Renal cortex interstitium (tissue), 11 donors: ENCODE results near the gene WFIKKN2. TPM values are rescaled to one million over a fixed set of nuclear protein-coding genes. Genes with fewer than 3 reads are reported as not detected.
"Not testable (repeated sequence)": the region's sequence is repeated elsewhere in the genome, so short reads cannot be mapped to it uniquely, and the experiment has no call there.

ENCODE experiments used
- DNase-seq, 11 donors: peaks; one replicate each; pipeline ENCODE4 v3.0.0-alpha.2; 2013; ENCODE audit warnings: low read depth in 9 of 11, low spot score in 4 of 11; ENCODE audit errors: extremely low read depth in 1 of 11
- polyA plus RNA-seq, 3 donors: library from polyadenylated mRNA; unstranded; fragments of 120-200 nt; gene quantifications; one replicate each; pipeline ENCODE4 v1.2.1, GENCODE V29; 2013; ENCODE audit not compliant: insufficient read length in 3 of 3

WFIKKN2 gene
- polyA plus RNA-seq, 3 donors, result 1.1 to 1.4 (median 1.3) TPM

DNA sequence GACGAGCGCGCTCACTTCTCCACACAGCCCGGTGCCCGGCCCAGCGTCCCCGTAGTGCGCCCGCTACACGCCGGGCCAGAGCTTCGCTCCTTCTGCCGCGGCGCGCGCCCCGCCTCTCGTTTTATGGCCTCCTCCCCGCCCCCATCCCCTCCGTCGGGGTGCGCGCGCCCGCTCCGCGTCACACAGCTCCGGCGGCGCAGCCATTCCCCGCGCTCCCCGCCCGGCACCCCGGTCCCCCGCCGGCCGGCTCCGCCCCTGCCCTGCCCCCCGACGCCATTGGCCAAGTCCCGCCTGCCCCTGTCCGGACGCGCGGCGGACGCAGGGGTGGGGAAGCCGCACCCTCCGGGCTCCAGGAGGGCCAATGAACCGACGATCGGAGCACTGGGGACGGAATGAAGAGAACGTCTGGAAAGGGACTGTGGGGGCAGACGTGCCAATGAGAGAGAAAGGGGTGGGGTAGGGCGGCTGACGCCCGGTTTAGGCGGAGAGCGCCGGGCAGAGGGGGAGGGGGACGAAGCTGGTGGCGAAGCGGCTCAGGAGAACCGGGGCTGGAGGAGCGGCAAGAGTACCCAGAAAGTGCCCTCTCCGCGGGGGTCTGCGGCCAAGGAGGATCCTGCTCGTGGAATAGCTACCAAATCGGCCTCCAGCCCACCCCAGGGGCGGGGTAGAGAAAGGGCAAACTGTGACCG, 31.0 kb downstream of the WFIKKN2 start, which contains the start of gene TOB1:
Gene TOB1, minus strand, starts transcription at position 94 of the 689 bp plus-strand sequence. CDS start 2,337 bp downstream, outside the sequence.
- peak; percentile 85 to 96 (median 94) for DNase-seq

DNA sequence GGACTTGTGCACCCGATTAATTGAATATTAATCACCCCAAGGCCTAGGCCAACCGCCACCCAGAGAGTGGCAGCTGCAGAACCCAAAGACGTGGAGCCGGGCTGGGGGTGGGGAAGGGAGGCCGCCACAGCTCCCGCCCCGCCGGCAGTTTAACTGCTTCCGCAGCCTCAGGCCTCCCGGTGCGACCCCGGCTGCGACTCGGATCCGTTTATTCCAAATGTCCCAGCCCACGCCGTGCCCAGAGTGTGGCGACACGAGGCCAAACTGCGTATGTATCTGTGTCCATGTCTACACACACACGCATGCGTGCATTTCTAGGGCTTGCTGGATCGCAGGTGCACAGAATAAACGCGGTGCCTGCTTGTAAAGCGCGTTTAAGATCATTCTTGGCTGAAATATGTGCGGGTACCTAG, 31.6 kb downstream of the WFIKKN2 start:
- peak in 8 of 11 donors; percentile 50 to 70 (median 53) for DNase-seq

DNA sequence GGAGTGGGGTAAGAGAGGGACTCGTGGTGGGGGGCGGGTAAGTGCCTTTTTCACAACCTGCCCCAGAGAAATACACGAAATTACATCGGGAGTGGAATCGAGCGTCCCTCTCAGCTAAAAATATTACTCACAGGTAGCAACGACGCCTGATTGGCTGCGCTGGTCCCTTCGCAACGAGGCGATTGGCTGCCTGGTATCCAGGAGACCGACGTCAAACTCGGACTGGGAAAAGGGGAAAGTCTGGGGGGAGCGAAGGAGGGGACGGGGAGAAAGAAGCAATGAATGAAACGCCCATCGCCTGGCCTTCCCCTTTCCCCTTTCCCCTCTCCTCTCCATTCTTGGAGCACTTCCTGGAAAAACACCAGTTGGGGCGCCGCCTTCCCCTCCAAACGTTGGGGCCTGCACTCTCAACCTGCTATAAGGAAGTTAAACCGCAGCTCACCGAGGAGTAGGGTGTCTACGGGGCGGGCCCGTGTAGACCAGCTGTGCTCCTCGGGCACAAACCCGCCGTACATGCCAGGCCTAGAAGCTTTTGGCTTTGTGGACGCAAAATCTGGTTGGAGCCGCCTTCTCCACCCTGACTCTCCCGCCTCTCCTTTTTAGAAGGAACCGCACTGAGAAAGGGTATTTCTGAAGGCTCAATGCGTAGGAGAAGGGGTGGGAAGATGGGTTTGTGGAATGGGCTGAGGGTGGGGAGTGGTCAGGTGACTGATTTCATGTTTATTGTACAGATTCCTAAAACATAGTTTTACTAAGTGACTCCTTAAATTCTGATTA, 32.2 kb downstream of the WFIKKN2 start:
- DNase-seq, result peak; percentile 89 to 97 (median 94)

DNA sequence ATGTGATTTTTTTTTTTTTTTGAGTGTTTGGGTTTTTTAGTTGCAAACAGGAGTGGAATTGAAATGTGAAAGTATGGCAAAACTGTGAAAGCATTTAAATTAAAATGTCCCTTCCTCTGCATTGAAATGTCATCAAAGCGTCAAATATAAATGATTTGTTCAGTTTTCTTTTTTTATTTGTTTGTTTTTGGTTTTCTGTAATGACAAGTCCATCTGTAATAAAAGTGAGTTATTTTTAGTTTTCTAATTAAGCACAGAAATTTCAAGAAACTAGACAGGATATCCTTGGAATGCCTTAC, 32.7 kb downstream of the WFIKKN2 start:
- DNase-seq, result no peak

DNA sequence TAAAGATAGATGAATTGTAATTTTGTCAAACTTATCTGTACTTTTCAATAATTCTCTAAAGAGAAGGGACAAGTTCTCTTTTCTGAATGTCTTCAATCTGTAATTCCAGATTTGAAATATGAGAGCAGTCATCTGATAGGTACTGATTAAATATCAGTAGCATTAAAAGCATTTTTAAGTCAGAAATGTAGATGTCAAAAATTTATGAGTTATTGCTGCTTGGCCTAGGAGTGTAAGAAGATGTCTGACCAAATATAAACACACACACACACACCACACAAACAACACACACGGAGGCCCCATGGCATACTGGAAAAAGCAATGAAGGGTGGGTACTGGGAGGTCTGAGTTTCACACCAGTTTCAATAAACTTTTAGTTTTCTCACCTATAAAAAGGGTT, 33.2 kb downstream of the WFIKKN2 start:
- no peak for DNase-seq

DNA sequence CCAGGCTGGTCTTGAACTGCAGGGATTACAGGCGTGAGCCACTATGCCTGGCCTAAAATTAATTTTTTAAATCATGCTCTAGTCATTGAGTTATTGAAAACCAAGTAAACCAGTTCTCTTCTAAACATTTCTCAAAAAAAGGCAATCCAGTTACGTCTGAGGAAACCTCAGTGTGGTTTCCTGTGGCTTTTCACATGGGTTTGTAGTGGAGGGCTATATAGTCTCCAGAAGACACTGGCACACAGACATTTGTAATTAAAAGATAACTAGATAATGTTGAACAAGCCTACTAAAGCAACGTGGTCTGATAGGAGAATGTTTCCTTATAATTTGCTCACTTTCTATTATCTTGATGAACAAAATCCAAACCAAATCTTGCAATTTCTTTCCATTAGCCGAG, 36.0 kb downstream of the WFIKKN2 start:
- DNase-seq, result no peak

DNA sequence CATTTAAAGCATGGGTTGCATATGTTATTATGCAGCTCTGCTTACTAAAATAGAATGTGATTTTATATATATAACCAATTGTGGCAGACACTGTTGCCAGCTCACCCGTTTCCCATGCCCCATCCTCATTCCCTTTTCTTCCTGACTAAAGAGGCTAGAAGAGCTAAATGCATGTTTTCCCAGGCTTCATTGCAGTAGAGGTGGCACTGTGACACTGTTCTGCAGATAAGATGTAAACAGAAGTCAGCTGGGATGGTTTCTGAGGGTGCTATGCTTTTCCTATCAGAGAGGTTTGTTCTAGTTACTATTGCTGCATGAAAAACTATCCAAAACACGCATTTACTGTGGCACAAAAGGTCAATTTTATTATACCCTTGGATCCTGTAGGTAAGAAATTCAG, 36.5 kb downstream of the WFIKKN2 start:
- DNase-seq, result no peak

DNA sequence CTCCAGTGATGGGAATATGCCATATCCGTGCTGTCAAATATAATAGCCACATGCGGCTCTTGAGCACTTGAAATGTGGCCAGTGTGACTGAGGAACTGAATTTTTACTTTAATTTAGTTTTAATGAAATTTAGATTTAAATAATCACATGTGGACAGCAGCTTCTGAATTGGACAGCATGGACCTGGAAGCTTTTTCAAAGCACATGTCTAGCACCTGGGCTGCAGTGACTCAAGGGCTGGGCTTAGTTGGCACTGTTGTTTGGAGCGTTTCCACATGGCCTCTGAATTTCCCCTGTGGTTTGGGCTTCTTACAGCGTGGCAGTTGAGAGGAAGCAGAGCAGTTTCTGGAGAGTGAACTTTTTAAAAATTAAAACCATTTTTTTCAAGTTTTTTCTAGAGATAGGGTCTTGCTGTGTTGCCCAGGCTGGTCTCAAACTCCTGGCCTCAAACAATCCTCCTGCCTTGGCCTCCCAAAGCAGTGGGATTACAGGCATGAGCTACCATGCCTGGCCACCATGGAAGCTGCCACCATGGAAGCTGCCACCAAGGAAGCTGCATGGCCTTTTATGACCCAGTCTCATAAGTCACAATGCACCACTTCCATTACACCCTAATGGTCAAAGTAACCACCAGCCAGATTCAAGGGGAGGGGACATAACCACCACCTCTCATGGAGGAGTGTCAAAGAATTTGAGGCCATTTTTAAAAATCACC, 37.5 kb downstream of the WFIKKN2 start:
- no peak for DNase-seq

DNA sequence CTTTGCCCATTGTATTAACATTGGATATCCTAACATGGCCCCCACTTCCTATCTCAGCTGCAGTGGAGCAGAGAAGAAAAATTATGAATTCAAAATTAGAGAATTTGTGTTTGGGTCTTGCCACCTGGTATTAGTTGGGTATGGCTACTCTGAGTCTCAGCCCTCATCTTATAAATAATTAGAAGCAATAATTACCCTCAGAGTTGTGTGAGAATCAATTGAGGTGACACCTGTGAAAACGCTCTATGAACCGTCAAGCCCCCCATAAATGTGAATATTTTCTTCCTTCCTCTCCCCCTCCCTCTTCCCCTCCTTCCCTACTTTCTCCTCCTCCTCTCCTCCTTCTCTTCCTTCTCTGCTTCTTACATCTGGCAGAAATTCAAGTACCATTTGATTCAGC, 39.7 kb downstream of the WFIKKN2 start:
- DNase-seq, result no peak

DNA sequence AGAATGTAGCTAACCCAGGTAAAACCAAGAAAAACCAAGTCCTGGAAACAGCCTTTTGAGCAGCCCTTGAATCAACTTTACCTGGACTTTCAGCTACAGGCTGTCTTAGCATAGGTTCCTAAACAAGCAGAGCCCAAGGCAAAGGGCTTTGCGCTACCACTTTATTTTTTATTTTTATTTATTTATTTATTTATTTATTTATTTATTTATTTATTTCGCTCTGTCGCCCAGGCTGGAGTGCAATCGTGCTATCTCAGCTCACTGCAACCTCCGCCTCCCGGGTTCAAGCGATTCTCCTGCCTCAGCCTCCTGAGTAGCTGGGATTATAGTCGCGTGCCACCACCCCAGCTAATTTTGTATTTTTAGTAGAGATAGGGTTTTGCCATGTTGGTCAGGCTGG, 41.7 kb downstream of the WFIKKN2 start:
- DNase-seq, result not testable (repeated sequence)

DNA sequence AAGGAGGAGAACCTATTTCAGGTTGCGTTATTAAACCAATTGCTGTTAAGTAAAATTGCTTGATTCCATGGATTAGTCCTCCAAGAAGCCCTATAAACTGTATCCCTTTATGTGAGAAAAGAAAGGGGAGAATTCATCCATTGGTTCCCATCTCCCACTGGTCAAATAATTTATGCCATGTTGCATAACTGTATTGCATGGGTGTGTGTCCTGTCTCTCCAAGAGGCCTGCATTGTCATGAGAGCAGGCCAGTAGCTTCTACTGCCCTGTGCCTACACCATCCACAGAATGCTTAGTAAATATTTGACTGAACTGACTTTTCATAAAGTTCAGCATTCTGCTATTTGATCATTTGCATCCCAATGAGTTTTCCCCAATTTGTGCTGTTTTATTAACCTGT, 42.5 kb downstream of the WFIKKN2 start:
- DNase-seq, result no peak

DNA sequence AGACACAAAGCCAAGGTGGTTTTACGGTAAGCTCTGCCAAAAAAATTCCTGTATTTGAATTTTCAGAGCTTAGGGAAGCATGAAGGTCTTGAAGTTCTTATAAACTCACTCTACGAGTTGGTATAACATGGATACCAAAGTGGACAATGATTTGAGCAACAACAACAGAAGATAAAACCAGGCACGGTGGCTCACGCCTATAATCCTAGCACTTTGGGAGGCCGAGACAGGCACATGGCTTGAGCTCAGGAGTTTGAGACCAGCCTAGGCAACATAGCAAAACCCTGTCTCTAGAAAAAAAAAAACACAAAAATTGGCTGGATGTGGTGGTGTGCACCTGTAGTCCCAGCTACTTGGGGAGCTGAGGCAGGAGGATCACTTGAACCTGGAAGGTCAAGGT, 43.7 kb downstream of the WFIKKN2 start:
- no peak for DNase-seq

DNA sequence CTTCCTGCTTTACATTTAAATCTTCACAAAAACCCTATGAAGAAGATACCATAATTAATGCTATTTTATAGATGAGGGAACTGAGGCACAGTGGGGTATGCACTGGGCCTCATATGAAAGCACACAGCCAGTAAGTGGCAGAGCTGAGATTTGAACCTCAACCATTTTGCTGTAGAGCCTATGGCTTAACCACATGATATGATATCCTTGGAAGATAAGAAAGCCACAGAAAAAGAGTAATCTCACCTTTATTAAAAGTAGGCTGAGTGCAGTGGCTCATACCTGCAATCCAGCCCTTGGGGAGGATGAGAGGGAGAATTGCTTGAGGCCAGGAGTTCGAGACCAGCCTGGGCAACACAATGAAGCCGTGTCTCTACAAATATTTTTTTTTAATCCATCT, 45.8 kb downstream of the WFIKKN2 start:
- no peak for DNase-seq

DNA sequence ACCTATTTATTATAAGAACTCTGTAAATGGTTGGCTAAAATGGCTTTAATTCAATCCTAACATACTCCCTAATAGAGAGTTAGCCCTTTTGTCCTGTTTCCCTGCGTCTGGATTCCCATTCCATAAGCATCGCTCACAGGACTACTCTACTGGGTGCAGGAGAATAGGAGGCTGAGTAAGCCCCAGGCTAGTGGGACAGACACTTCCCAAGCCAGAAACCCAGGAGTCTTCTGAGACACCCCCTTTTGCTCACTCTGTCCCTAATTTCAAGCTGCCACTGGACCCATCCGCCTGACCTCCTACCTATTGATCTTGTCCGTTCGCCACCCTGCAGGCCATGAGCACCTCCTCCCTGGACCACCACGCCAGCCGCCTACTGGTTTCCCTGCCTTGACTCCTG, 47.5 kb downstream of the WFIKKN2 start:
- no peak for DNase-seq

DNA sequence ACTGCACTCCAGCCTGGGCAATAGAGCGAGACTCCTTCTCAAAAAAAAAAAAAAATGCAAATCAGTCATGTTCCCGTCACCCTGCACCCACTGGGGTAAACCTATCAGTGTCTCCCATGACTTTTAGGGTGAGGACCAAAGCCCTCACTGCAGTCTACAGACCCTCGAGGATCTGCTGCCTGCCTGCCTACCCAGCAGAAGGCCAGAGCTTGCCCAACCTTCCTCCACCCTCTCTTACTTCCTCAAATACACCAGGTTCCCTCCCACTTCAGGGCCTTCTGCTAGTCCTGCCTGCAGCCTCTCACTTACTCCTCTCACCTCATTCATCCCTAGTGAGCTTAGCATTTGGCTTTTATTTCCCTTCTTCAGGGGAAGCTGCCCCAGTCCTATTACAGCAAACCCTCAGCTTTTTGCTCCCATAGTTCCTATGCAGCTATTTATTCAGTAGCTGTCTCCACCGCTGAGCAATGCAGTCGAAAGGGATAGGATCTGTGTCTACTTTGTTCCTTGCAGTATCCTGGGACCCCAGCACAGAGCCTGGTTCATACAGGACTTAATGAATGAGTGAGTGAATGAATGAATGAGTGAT, 48.6 kb downstream of the WFIKKN2 start:
- DNase-seq, result no peak

DNA sequence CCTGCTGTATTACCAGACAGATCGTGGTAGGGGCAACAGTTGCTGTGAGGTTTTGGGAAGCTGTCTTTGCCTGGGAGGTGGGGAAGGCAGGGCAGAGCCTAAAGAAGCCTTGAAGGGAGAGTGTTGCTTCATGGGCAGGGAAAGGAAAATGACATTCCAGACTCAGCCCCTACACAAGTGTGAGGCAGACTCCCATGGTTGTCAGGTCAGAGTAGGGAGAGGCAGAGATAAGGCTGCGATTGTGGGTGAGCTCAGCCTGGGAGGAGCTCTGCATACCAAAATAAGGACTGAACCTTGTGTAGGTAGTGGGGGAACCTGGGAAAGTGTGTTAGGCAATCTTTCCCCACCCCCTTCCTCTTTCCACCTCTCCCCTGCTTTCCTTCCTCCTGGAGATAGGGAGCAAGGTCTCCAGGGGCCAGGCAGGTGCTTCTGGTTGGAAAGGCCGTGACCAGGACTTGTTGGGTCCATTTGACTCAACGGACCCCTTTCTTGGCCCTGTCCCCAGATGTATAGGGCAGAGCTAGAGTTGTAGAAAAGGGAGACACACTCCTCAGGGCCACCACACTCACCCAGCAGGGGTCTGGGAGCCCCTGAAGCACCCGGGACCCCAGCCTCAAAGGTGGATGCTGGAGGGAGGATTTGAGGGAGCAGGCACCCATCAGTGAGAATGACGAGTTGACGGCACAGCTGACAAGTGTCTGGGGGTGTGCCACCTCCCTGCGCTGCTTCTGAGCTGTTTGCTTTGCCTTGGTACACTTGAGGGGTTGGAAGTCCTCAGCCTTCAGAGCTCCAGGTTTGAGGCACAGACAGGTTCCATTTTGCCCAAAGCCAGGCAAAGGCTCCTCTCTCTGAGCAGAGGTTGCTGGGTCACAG, 49.3 kb downstream of the WFIKKN2 start:
- no peak for DNase-seq

DNA sequence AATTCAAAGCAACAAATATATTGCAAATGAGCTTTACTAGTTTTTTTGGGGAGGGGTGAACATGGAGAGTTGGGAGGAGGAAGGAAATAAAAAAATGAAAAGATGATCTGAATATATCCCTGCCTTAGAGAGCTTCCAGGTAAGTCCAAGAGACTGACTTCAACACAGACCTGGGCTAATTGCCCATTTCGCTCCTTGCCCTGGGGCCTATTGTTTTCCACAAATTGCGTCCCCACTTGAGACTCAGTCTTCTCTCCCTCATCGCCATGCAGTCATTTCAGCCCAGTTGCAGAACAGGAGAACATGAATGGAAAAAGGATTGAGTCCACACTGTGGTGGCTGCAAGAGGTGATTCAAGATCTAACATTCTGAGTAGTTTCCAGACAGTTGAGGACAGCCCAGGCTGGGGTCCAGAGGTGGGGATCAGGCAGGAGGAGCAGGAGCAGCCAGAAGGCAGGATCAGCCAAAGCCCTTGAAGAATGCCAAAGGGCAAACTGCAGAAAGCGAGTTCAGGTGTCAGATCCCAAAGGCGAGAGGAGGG, 52.4 kb downstream of the WFIKKN2 start:
- DNase-seq, result no peak

DNA sequence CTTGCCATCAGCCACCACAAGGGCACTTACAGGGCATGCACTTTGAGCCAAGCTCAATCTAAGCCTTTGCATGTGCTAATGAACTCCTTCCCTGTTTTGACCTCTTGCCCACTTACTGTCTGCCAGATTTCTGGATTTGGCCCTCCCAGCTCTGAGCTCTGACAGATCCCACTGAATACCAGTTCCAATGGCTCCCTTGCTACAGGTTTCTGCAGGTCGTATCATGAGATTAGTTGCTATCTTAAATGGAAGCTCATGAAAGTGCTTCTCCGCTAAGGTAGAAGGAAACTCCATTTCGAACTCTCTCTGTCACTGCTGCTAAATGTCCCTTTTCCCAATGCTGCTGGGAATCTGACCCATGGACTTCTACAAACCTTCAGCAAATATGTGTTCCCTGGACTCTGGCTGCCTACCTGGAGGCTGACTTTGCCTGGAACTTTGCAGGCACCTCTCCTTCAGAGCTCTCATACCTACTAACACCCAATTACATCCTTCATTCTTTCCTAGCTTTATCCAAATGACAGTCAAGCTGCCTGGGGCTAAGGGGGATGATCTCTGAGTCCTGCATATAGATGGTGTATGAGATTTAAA, 54.2 kb downstream of the WFIKKN2 start:
- no peak for DNase-seq
